Retina (tissue), 1 donor: Measurements from ENCODE around the gene TNFSF13.
A peak's percentile ranks its signal among the peaks of the same experiment; 100 is the strongest.

Experiments
- DNase-seq: peaks from one replicate; pipeline ENCODE4 v3.0.0-alpha.2; 2016

TNFSF13 gene

GRCh38 chr17:7552621-7553051 is 5.9 kb upstream of the TNFSF13 start:
- no peak for DNase-seq

GRCh38 chr17:7553356-7553755 is 5.2 kb upstream of the TNFSF13 start:
- no peak for DNase-seq

- no peak for DNase-seq
Measured at GRCh38 chr17:7555320-7555948, 3.1 kb upstream of the TNFSF13 start.

GRCh38 chr17:7556627-7557026 is 1.9 kb upstream of the TNFSF13 start:
- DNase-seq = no peak

- no peak for DNase-seq
Measured at GRCh38 chr17:7557147-7557764, 1.3 kb upstream of the TNFSF13 start.

- DNase-seq = no peak
Measured at GRCh38 chr17:7557775-7558543, 591 bp upstream of the TNFSF13 start.

- no peak for DNase-seq
Measured at GRCh38 chr17:7559320-7560171, 996 bp downstream of the TNFSF13 start.

- DNase-seq = peak; percentile 74
Measured at GRCh38 chr17:7560172-7561027, 1.9 kb downstream of the TNFSF13 start.

- peak; percentile 93 for DNase-seq
Measured at GRCh38 chr17:7561028-7561575, 2.6 kb downstream of the TNFSF13 start.

GRCh38 chr17:7561589-7562207 is 3.1 kb downstream of the TNFSF13 start, which contains the start of gene SENP3:
Gene SENP3 (plus strand): TSS chr17:7561919. CDS start chr17:7563077, 1,158 bp downstream.
- peak; percentile 94 for DNase-seq

- DNase-seq = no peak
Measured at GRCh38 chr17:7562208-7562605, 3.7 kb downstream of the TNFSF13 start.

- no peak for DNase-seq
Measured at GRCh38 chr17:7563115-7563869, 4.7 kb downstream of the TNFSF13 start.

- no peak for DNase-seq
Measured at GRCh38 chr17:7569571-7569970, 11.0 kb downstream of the TNFSF13 start.

- DNase-seq = no peak
Measured at GRCh38 chr17:7570351-7570750, 11.8 kb downstream of the TNFSF13 start.

- no peak for DNase-seq
Measured at GRCh38 chr17:7572338-7572587, 13.7 kb downstream of the TNFSF13 start.

- DNase-seq = peak; percentile 99
Measured at GRCh38 chr17:7572588-7573323, 14.2 kb downstream of the TNFSF13 start.

- DNase-seq = peak; percentile 80
Measured at GRCh38 chr17:7573324-7574080, 15.0 kb downstream of the TNFSF13 start.

- no peak for DNase-seq
Measured at GRCh38 chr17:7574176-7574953, 15.8 kb downstream of the TNFSF13 start.
